Liver (tissue), 9 donors: Measurements from ENCODE around the gene TLE7. TPM values are rescaled to one million over a fixed set of nuclear protein-coding genes. Genes with fewer than 3 reads are reported as not detected.

Experiments used
- DNase-seq: peaks from one replicate; pipeline ENCODE4 v3.0.0-alpha.2; 2017; ENCODE audit warnings: low spot score
- H3K27ac ChIP-seq, 2 donors: one replicate each; pipeline ENCODE4 v1.7.0; 2013; ENCODE audit warnings: inconsistent platforms in 2 of 2, low read length in 2 of 2, control low read depth in 1 of 2, low read depth in 1 of 2, mild to moderate bottlenecking in 1 of 2
- H3K27me3 ChIP-seq, 4 donors: one replicate each; pipeline versions ENCODE4 v1.6.1 to v1.7.0; 2013; ENCODE audit warnings: low read length in 3 of 4, inconsistent platforms in 1 of 4, mild to moderate bottlenecking in 1 of 4, moderate library complexity in 1 of 4; ENCODE audit not compliant: control insufficient read depth in 4 of 4, insufficient read depth in 4 of 4
- H3K36me3 ChIP-seq, 4 donors: one replicate each; pipeline versions ENCODE4 v1.6.1 to v1.7.0; 2013; ENCODE audit warnings: low read length in 3 of 4, mild to moderate bottlenecking in 3 of 4, low read depth in 1 of 4, moderate library complexity in 1 of 4; ENCODE audit not compliant: control insufficient read depth in 4 of 4, insufficient read depth in 3 of 4
- H3K4me1 ChIP-seq, 4 donors: one replicate each; pipeline versions ENCODE4 v1.6.1 to v1.7.0; 2013; ENCODE audit warnings: low read length in 3 of 4, mild to moderate bottlenecking in 3 of 4, moderate library complexity in 1 of 4; ENCODE audit not compliant: control insufficient read depth in 4 of 4, insufficient read depth in 4 of 4
- H3K4me3 ChIP-seq, 3 donors: one replicate each; pipeline versions ENCODE4 v1.6.1 to v1.7.0; 2013; ENCODE audit warnings: low read length in 3 of 3, control low read depth in 1 of 3, low read depth in 1 of 3, mild to moderate bottlenecking in 1 of 3
- H3K9ac ChIP-seq, 2 donors: one replicate each; pipeline ENCODE4 v1.7.0; 2013; ENCODE audit warnings: low read length in 2 of 2, mild to moderate bottlenecking in 2 of 2, moderate library complexity in 2 of 2, control low read depth in 1 of 2, low read depth in 1 of 2
- H3K9me3 ChIP-seq, 4 donors: one replicate each; pipeline versions ENCODE4 v1.6.1 to v1.7.0; 2013; ENCODE audit warnings: low read length in 3 of 4; ENCODE audit not compliant: control insufficient read depth in 4 of 4
- EGR1 ChIP-seq, 2 donors: IDR thresholded peaks; 2 replicates each; pipeline ENCODE4 v1.6.1; 2016 to 2018; ENCODE audit warnings: antibody characterized with exemption in 2 of 2, low read depth in 2 of 2
- FOXA1 ChIP-seq: IDR thresholded peaks from 2 replicates; pipeline ENCODE4 v1.6.1; 2016; ENCODE audit warnings: antibody characterized with exemption
- FOXA2 ChIP-seq: IDR thresholded peaks from 2 replicates; pipeline ENCODE4 v1.6.1; 2016; ENCODE audit warnings: antibody characterized with exemption
- GABPA ChIP-seq, 2 donors: IDR thresholded peaks in 1 of 2; conservative IDR thresholded peaks in 1 of 2; 2 replicates each; pipeline ENCODE4 v1.6.1; 2016; ENCODE audit warnings: antibody characterized with exemption in 2 of 2, mild to moderate bottlenecking in 1 of 2, moderate library complexity in 1 of 2
- HNF4A ChIP-seq, 2 donors: conservative IDR thresholded peaks; 2 replicates each; pipeline ENCODE4 v1.6.1; 2016; ENCODE audit warnings: antibody characterized with exemption in 2 of 2, mild to moderate bottlenecking in 2 of 2
- HNF4G ChIP-seq: IDR thresholded peaks from 2 replicates; pipeline ENCODE4 v1.6.1; 2016; ENCODE audit warnings: antibody characterized with exemption
- JUND ChIP-seq, 2 donors: IDR thresholded peaks; 2 replicates each; pipeline ENCODE4 v1.6.1; 2016; ENCODE audit warnings: antibody characterized with exemption in 2 of 2
- NR2F2 ChIP-seq: IDR thresholded peaks from 2 replicates; pipeline ENCODE4 v1.6.1; 2016; ENCODE audit warnings: antibody characterized with exemption
- RAD21 ChIP-seq, 2 donors: IDR thresholded peaks; 2 replicates each; pipeline ENCODE4 v1.6.1; 2016; ENCODE audit warnings: antibody characterized with exemption in 2 of 2, mild to moderate bottlenecking in 2 of 2
- RXRA ChIP-seq, 2 donors: IDR thresholded peaks; 2 replicates each; pipeline ENCODE4 v1.6.1; 2017 to 2018; ENCODE audit warnings: antibody characterized with exemption in 2 of 2, mild to moderate bottlenecking in 1 of 2
- SP1 ChIP-seq: IDR thresholded peaks from 2 replicates; pipeline ENCODE4 v1.6.1; 2018; ENCODE audit warnings: antibody characterized with exemption, mild to moderate bottlenecking
- TAF1 ChIP-seq: conservative IDR thresholded peaks from 2 replicates; pipeline ENCODE4 v1.6.1; 2016; ENCODE audit warnings: antibody characterized with exemption, mild to moderate bottlenecking
- YY1 ChIP-seq: IDR thresholded peaks from 2 replicates; pipeline ENCODE4 v1.6.1; 2016; ENCODE audit warnings: antibody characterized with exemption, mild to moderate bottlenecking
- WGBS: extraction: QIAGEN DNeasy Blood & Tissue Kit; methylation state at CpG from one replicate; pipeline ENCODE4 v1.1.7; 2013; 5-methylcytosine and 5-hydroxymethylcytosine counted together
- polyA plus RNA-seq, 2 donors: library from polyadenylated mRNA; stranded (reverse) in 1 of 2; unstranded in 1 of 2; fragments of 200-250 nt in 1 of 2; fragments of >200 nt in 1 of 2; fragmentation: Nextera tagmentation in 1 of 2; extraction: Ambion mirVana in 1 of 2; gene quantifications; one replicate each; pipeline versions ENCODE4 v1.2.1 to v1.2.3, GENCODE V29; 2013 to 2015
- total RNA-seq, 2 donors: library from RNA; depleted of rRNA; stranded (reverse); fragments of >200 nt; gene quantifications; one replicate each; pipeline ENCODE4 v1.2.3, GENCODE V29; 2014
- TF ChIP-seq, protein P1 (sequence below): IDR thresholded peaks from 2 replicates; pipeline ENCODE4 v1.6.1; 2016; ENCODE audit warnings: antibody characterized with exemption
- TF ChIP-seq, protein P2 (sequence below): fragments of 150-350 bp; IDR thresholded peaks from 2 replicates; pipeline ENCODE4 v1.5.1; 2017; ENCODE audit warnings: improper control_type of control experiment, low read depth, low read length; ENCODE audit not compliant: missing input control
- TF ChIP-seq, protein P3 (sequence below): IDR thresholded peaks from 2 replicates; pipeline ENCODE4 v1.6.1; 2016; ENCODE audit warnings: antibody characterized with exemption
- TF ChIP-seq, protein P4 (sequence below): IDR thresholded peaks from 2 replicates; pipeline ENCODE4 v1.6.1; 2016; ENCODE audit warnings: antibody characterized with exemption
- TF ChIP-seq, protein P5 (sequence below): IDR thresholded peaks from 2 replicates; pipeline ENCODE4 v1.6.1; 2016; ENCODE audit warnings: antibody characterized with exemption, mild to moderate bottlenecking
- donor health status: healthy.
- donor health status: healthy.
- donor health status: healthy.
- donor health status: healthy.
- donor health status: healthy.

TLE7 gene
- total and polyA plus RNA-seq, 4 donors: not detected

DNA sequence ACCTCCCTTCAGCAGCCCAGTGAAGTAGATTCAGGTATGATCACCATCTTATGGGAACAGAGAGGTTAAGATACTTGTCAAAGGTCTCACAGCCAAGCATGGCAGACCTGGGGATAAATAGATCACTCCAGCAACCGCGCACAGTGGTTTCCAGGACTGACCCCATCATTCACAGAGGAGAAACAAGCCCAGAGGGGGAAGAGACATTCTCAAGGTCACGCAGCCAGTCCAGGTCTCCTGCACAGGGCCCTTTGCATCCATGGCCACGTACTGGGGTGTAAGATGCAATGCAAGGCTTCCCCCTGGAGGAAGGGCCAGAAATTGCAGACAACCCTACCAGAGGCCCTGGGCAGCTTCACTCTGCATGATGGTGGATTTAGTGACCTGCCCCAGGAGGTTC lies 19.9 kb downstream of the TLE7 start:
- Histone ChIP-seq H3K27me3 (peaks cover 0 to 11% (median 7%) of the 10 kb centered on the region in 4 donors), H3K4me3 (no peak overlapping the region), H3K27ac (no peak overlapping the region), H3K36me3 (no peaks in the 10 kb centered on the region), H3K4me1 (no peaks in the 10 kb centered on the region), H3K9me3 (peaks cover 0 to 3% (median 0%) of the 10 kb centered on the region in 4 donors), H3K9ac (no peak overlapping the region)
- WGBS: 63% methylated on average over 4 of the region's 4 CpGs
- no peak for DNase-seq
- TF ChIP-seq HNF4A (conservative IDR thresholded peaks at IDR 0.05) (no peak), SP1 (no peak), FOXA1 (no peak), JUND (IDR thresholded peaks at IDR 0.05) (no peak), NR2F2 (no peak), FOXA2 (no peak), RXRA (IDR thresholded peaks at IDR 0.05) (no peak), HNF4G (no peak), RAD21 (IDR thresholded peaks at IDR 0.05) (peak; percentile 30 to 66), GABPA (IDR thresholded peaks at IDR 0.05 in 1 of 2, conservative IDR thresholded peaks at IDR 0.05 in 1 of 2) (no peak), TAF1 (no peak), YY1 (no peak), EGR1 (IDR thresholded peaks at IDR 0.05; ENCODE audit: low read depth in 2 of 2) (no peak)
- TF ChIP-seq, protein P1, sequence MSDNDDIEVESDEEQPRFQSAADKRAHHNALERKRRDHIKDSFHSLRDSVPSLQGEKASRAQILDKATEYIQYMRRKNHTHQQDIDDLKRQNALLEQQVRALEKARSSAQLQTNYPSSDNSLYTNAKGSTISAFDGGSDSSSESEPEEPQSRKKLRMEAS: no peak
- TF ChIP-seq, protein P2, sequence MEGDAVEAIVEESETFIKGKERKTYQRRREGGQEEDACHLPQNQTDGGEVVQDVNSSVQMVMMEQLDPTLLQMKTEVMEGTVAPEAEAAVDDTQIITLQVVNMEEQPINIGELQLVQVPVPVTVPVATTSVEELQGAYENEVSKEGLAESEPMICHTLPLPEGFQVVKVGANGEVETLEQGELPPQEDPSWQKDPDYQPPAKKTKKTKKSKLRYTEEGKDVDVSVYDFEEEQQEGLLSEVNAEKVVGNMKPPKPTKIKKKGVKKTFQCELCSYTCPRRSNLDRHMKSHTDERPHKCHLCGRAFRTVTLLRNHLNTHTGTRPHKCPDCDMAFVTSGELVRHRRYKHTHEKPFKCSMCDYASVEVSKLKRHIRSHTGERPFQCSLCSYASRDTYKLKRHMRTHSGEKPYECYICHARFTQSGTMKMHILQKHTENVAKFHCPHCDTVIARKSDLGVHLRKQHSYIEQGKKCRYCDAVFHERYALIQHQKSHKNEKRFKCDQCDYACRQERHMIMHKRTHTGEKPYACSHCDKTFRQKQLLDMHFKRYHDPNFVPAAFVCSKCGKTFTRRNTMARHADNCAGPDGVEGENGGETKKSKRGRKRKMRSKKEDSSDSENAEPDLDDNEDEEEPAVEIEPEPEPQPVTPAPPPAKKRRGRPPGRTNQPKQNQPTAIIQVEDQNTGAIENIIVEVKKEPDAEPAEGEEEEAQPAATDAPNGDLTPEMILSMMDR: peak; percentile 41
- TF ChIP-seq, protein P3, sequence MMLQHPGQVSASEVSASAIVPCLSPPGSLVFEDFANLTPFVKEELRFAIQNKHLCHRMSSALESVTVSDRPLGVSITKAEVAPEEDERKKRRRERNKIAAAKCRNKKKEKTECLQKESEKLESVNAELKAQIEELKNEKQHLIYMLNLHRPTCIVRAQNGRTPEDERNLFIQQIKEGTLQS: no peak
- TF ChIP-seq, protein P4, sequence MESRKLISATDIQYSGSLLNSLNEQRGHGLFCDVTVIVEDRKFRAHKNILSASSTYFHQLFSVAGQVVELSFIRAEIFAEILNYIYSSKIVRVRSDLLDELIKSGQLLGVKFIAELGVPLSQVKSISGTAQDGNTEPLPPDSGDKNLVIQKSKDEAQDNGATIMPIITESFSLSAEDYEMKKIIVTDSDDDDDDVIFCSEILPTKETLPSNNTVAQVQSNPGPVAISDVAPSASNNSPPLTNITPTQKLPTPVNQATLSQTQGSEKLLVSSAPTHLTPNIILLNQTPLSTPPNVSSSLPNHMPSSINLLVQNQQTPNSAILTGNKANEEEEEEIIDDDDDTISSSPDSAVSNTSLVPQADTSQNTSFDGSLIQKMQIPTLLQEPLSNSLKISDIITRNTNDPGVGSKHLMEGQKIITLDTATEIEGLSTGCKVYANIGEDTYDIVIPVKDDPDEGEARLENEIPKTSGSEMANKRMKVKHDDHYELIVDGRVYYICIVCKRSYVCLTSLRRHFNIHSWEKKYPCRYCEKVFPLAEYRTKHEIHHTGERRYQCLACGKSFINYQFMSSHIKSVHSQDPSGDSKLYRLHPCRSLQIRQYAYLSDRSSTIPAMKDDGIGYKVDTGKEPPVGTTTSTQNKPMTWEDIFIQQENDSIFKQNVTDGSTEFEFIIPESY: no peak

DNA sequence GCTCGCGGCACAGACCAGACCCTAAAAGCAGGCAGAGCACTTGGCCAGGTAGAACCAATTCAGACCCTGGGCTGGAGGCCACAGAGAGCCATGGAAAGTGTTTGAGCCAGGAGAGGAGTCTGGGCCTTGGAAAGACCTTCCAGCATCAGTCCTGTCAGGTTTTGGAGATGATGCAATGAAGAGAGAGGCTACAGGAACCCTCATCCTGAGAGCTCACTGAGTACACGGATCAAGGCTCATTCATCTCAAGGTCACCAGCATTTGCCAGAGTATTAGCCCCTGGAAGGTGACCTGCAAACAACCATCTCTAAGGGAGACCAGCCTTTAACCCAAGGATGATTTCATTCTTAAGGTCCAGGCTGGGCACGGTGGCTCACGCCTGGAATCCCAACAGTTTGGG lies 27.8 kb downstream of the TLE7 start:
- H3K9ac ChIP-seq: no peak overlapping the region
- no peaks in the 10 kb centered on the region for H3K36me3 ChIP-seq
- DNase-seq: no peak
- H3K4me3 ChIP-seq: no peak overlapping the region
- 85% methylated on average over 5 of the region's 5 CpGs for WGBS
- no peaks in the 10 kb centered on the region for H3K27me3 ChIP-seq
- no peaks in the 10 kb centered on the region for H3K9me3 ChIP-seq
- peaks cover 0 to 3% (median 0%) of the 10 kb centered on the region in 4 donors for H3K4me1 ChIP-seq
- no peak overlapping the region for H3K27ac ChIP-seq
- TF ChIP-seq HNF4G (no peak), RAD21 (IDR thresholded peaks at IDR 0.05) (no peak), FOXA1 (no peak), RXRA (IDR thresholded peaks at IDR 0.05) (no peak), GABPA (IDR thresholded peaks at IDR 0.05 in 1 of 2, conservative IDR thresholded peaks at IDR 0.05 in 1 of 2) (no peak), TAF1 (no peak), YY1 (no peak), FOXA2 (no peak), EGR1 (IDR thresholded peaks at IDR 0.05; ENCODE audit: low read depth in 2 of 2) (no peak), NR2F2 (no peak), SP1 (no peak), JUND (IDR thresholded peaks at IDR 0.05) (no peak)
- TF ChIP-seq, protein P4: no peak
- TF ChIP-seq, protein P1: no peak
- TF ChIP-seq, protein P5, sequence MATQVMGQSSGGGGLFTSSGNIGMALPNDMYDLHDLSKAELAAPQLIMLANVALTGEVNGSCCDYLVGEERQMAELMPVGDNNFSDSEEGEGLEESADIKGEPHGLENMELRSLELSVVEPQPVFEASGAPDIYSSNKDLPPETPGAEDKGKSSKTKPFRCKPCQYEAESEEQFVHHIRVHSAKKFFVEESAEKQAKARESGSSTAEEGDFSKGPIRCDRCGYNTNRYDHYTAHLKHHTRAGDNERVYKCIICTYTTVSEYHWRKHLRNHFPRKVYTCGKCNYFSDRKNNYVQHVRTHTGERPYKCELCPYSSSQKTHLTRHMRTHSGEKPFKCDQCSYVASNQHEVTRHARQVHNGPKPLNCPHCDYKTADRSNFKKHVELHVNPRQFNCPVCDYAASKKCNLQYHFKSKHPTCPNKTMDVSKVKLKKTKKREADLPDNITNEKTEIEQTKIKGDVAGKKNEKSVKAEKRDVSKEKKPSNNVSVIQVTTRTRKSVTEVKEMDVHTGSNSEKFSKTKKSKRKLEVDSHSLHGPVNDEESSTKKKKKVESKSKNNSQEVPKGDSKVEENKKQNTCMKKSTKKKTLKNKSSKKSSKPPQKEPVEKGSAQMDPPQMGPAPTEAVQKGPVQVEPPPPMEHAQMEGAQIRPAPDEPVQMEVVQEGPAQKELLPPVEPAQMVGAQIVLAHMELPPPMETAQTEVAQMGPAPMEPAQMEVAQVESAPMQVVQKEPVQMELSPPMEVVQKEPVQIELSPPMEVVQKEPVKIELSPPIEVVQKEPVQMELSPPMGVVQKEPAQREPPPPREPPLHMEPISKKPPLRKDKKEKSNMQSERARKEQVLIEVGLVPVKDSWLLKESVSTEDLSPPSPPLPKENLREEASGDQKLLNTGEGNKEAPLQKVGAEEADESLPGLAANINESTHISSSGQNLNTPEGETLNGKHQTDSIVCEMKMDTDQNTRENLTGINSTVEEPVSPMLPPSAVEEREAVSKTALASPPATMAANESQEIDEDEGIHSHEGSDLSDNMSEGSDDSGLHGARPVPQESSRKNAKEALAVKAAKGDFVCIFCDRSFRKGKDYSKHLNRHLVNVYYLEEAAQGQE: no peak
- TF ChIP-seq, protein P3: no peak
- TF ChIP-seq, protein P2: no peak
